Ishikawa (cell line): ENCODE measurements around the gene ZEB2.

Source experiments
- CEBPB ChIP-seq: IDR thresholded peaks from 2 replicates; pipeline ENCODE4 v1.6.1; 2012
- EGR1 ChIP-seq: IDR thresholded peaks from 2 replicates; pipeline ENCODE4 v1.6.1; 2012
- FOXM1 ChIP-seq: IDR thresholded peaks from 2 replicates; pipeline ENCODE4 v1.6.1; 2012; ENCODE audit warnings: low read depth, borderline replicate concordance
- NFIC ChIP-seq: IDR thresholded peaks from 2 replicates; pipeline ENCODE4 v1.6.1; 2012
- RAD21 ChIP-seq: IDR thresholded peaks from 2 replicates; pipeline ENCODE4 v1.6.1; 2012; ENCODE audit warnings: low read depth
- TAF1 ChIP-seq: IDR thresholded peaks from 2 replicates; pipeline ENCODE4 v1.6.1; 2012; ENCODE audit warnings: low read depth, mild to moderate bottlenecking
- TF ChIP-seq, protein P1 (sequence below): IDR thresholded peaks from 2 replicates; pipeline ENCODE4 v1.6.1; 2012
- TF ChIP-seq, protein P2 (sequence below): IDR thresholded peaks from 2 replicates; pipeline ENCODE4 v1.6.1; 2012; ENCODE audit warnings: low read depth, mild to moderate bottlenecking

- no peak for TF ChIP-seq FOXM1
- no peak for TF ChIP-seq EGR1
- no peak for TF ChIP-seq RAD21
- TF ChIP-seq CEBPB: no peak
- no peak for TF ChIP-seq TAF1
- no peak for TF ChIP-seq NFIC
- TF ChIP-seq, protein P1, sequence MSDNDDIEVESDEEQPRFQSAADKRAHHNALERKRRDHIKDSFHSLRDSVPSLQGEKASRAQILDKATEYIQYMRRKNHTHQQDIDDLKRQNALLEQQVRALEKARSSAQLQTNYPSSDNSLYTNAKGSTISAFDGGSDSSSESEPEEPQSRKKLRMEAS: no peak
- TF ChIP-seq, protein P2, sequence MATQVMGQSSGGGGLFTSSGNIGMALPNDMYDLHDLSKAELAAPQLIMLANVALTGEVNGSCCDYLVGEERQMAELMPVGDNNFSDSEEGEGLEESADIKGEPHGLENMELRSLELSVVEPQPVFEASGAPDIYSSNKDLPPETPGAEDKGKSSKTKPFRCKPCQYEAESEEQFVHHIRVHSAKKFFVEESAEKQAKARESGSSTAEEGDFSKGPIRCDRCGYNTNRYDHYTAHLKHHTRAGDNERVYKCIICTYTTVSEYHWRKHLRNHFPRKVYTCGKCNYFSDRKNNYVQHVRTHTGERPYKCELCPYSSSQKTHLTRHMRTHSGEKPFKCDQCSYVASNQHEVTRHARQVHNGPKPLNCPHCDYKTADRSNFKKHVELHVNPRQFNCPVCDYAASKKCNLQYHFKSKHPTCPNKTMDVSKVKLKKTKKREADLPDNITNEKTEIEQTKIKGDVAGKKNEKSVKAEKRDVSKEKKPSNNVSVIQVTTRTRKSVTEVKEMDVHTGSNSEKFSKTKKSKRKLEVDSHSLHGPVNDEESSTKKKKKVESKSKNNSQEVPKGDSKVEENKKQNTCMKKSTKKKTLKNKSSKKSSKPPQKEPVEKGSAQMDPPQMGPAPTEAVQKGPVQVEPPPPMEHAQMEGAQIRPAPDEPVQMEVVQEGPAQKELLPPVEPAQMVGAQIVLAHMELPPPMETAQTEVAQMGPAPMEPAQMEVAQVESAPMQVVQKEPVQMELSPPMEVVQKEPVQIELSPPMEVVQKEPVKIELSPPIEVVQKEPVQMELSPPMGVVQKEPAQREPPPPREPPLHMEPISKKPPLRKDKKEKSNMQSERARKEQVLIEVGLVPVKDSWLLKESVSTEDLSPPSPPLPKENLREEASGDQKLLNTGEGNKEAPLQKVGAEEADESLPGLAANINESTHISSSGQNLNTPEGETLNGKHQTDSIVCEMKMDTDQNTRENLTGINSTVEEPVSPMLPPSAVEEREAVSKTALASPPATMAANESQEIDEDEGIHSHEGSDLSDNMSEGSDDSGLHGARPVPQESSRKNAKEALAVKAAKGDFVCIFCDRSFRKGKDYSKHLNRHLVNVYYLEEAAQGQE: no peak
These were observed 44.2 kb downstream of the ZEB2 start for GRCh38 chr2:144475569-144476275.
